ENCODE measurements around the gene PTCH2. TPM values are rescaled to one million over a fixed set of nuclear protein-coding genes. Genes with fewer than 3 reads are reported as not detected.

PTCH2 gene
- total RNA-seq, 1 donor from 2014 or later, result 0.51 TPM

DNA sequence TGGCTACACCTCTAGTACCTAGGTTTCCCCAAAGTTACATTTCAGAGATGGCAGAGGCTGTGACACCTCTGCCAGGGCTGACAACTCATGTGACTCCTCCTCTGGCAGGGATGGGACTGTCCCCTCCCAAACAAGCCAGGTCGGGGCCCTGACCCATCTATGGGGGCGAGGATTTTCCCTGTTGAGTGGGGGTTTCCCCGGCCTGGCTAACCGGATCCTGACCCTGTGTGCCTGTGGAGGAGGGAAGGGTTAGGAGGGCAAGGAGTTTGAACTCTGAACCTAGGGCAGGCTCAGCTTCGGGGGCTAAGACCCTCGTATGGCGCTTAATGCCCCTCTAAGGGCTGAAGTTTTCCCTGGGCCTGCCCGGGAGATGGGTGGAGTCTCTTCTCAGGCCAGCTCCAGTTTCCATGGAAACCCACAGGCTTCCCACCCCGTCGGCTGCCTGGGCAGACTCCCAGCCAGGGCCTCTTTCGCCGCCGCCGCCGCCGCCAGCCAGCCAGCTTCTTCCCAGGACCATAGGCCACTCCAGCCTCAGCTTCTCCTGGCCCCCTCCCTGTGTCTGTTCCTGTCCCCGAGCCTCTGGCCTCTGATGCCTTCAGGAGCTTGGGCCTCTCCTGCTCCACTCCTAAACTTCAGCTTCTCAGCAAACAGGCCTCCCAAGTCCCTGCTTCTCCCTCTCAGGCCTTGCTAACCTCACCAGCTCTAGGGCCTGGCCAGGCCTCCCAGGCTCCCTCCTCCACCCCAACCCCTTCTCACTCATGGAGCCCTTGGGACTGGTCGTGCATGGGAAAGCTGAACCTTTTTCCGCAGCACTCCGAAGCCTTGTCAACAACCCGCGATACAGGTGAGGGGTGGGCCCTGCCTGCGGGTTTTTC lies 34.8 kb downstream of the PTCH2 start, which contains the start of gene BTBD19:
Gene BTBD19 (plus strand): TSS at position 461 of the 875 bp plus-strand sequence. CDS start 298 bp downstream, at position 759.
- TF ChIP-seq, protein P1, sequence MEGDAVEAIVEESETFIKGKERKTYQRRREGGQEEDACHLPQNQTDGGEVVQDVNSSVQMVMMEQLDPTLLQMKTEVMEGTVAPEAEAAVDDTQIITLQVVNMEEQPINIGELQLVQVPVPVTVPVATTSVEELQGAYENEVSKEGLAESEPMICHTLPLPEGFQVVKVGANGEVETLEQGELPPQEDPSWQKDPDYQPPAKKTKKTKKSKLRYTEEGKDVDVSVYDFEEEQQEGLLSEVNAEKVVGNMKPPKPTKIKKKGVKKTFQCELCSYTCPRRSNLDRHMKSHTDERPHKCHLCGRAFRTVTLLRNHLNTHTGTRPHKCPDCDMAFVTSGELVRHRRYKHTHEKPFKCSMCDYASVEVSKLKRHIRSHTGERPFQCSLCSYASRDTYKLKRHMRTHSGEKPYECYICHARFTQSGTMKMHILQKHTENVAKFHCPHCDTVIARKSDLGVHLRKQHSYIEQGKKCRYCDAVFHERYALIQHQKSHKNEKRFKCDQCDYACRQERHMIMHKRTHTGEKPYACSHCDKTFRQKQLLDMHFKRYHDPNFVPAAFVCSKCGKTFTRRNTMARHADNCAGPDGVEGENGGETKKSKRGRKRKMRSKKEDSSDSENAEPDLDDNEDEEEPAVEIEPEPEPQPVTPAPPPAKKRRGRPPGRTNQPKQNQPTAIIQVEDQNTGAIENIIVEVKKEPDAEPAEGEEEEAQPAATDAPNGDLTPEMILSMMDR (IDR thresholded peaks at IDR 0.05; ENCODE audit: unreplicated experiment), result no peak
- Mint-ChIP-seq H3K4me3 (ENCODE audit: unreplicated experiment) (peak within 1 kb of the TSS; percentile 81), H3K27me3 (ENCODE audit: unreplicated experiment) (peaks cover 38% of the 10 kb centered on the region), H3K36me3 (ENCODE audit: low read depth, unreplicated experiment) (peaks cover 21% of the 10 kb centered on the region), H3K27ac (ENCODE audit: unreplicated experiment) (peak within 1 kb of the TSS; percentile 100), H3K4me1 (ENCODE audit: unreplicated experiment) (peaks cover 54% of the 10 kb centered on the region), H3K9me3 (ENCODE audit: unreplicated experiment) (no peaks in the 10 kb centered on the region)
- DNase-seq (ENCODE audit: low spot score), result peak; percentile 76

DNA sequence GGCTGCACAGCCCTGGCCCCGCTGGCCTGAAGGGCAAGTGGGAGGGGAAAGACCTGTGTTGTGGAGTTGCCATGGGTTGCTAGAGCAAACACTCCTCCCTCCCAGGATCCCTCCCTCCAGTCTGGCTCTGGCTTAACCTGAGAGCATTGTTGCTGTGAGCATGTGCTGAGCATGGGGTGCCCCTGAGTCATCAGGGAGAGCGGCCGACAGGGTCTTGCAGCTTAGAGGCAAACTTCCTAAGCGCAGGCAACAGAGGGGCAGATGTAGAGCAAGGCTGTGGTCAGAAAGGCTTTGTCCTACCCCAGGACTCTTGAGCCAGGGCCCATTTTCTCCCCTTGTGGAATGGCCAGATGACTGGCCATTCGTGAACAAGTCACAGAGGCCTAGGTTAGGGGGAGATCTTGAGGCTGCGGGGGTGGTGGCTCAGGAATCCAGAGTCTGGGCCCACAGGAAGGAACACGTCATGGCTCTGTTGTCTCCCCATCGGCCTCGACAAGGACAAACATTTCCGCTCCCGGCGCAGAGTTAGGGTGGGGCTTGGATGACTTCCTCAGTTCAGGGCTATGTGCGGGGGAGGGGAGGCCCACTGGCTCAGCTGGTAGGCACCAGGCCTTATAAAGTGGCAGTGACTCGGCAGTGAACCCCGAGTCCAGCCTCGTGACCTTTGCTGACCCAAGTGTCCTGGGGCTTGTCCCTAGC lies 35.5 kb downstream of the PTCH2 start:
- peak overlapping the region; percentile 81 for H3K4me3 Mint-ChIP-seq (ENCODE audit: unreplicated experiment)
- TF ChIP-seq, protein P1 (IDR thresholded peaks at IDR 0.05; ENCODE audit: unreplicated experiment), result no peak
- H3K9me3 Mint-ChIP-seq (ENCODE audit: unreplicated experiment), result no peaks in the 10 kb centered on the region
- H3K36me3 Mint-ChIP-seq (ENCODE audit: low read depth, unreplicated experiment), result peaks cover 24% of the 10 kb centered on the region
- H3K27me3 Mint-ChIP-seq (ENCODE audit: unreplicated experiment), result peaks cover 38% of the 10 kb centered on the region
- H3K4me1 Mint-ChIP-seq (ENCODE audit: unreplicated experiment), result peaks cover 59% of the 10 kb centered on the region
- H3K27ac Mint-ChIP-seq (ENCODE audit: unreplicated experiment), result peak overlapping the region; percentile 100
- DNase-seq (ENCODE audit: low spot score), result peak; percentile 83

DNA sequence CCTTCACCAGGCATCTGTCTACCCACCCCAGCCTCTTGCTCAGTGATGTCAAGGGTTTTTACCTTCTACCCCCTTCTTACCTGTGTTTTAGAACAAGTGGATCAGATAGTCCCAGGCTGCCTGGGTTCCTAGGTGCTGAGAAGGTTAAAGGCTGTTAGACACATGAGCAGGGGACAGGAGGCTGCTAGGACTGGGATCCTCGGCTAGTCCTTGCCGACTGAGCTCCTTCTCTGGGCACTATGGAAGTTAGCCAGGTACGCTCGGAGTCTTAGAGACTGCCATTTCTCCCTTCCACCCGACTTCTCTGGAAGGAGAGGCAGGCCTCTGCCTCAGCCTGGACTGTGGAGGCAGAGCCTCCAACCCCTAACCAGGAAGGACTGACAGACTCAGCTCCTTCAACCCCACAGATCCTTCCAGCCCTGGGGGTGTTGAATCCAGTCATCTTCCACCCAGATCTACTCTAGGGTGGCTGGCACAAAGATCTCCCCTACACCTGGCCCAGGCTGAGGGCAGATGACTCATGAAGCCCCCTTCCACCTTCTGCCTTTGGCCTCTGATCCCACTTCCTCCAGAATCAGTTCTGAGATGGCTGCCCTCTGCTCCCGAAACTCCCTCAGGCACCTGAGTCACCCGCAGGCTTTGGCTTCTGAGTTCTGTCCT lies 36.2 kb downstream of the PTCH2 start, which contains the start of gene DYNLT4:
Gene DYNLT4 (minus strand): TSS at position 648 of the 660 bp plus-strand sequence. CDS start 683 bp downstream, outside the sequence.
- Mint-ChIP-seq H3K4me3 (ENCODE audit: unreplicated experiment) (peak within 1 kb of the TSS; percentile 81), H3K27me3 (ENCODE audit: unreplicated experiment) (peaks cover 39% of the 10 kb centered on the region), H3K9me3 (ENCODE audit: unreplicated experiment) (no peaks in the 10 kb centered on the region), H3K27ac (ENCODE audit: unreplicated experiment) (peak within 1 kb of the TSS; percentile 100), H3K4me1 (ENCODE audit: unreplicated experiment) (peaks cover 59% of the 10 kb centered on the region), H3K36me3 (ENCODE audit: low read depth, unreplicated experiment) (peaks cover 25% of the 10 kb centered on the region)
- DNase-seq (ENCODE audit: low spot score), result no peak
- TF ChIP-seq, protein P1 (IDR thresholded peaks at IDR 0.05; ENCODE audit: unreplicated experiment), result no peak

DNA sequence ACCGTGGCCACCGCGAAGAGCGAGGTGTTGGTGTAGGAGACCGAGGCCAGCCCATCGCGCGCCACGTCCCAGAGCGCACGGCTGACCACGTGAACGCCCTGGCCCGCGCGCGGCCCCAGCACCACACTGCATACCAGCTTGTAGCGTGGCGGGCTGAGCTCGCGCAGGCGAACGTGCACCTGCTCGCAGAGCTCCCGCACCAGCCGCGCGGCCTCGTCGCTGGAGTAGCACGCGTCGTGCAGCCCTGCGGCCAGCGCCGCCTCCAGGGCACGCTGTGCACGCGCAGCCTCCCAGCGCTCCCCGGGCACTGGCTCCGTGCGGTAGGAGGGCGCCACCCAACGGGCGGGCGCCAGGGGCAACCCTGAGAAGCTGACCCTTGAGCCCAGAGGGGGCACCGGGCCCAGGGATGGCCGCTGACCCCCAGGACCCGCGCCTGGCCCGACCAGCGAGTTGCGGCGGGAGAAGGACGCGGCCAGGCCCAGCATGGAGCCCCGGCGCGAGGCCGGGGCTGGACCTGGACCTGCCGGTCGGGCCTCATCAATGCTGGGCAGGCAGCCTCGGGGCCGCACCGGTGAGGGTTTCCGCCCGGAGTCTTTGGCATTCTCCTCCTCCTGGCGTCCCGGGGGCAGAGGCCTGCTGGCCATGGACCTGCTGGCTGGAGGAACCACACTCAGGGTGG lies 36.9 kb downstream of the PTCH2 start:
- H3K27me3 Mint-ChIP-seq (ENCODE audit: unreplicated experiment), result peaks cover 37% of the 10 kb centered on the region

More for the DNA sequence above, 36.9 kb downstream of the PTCH2 start:
- Mint-ChIP-seq H3K4me1 (ENCODE audit: unreplicated experiment) (peaks cover 57% of the 10 kb centered on the region), H3K4me3 (ENCODE audit: unreplicated experiment) (no peak overlapping the region), H3K36me3 (ENCODE audit: low read depth, unreplicated experiment) (peaks cover 24% of the 10 kb centered on the region), H3K27ac (ENCODE audit: unreplicated experiment) (peak overlapping the region; percentile 100), H3K9me3 (ENCODE audit: unreplicated experiment) (no peaks in the 10 kb centered on the region)
- TF ChIP-seq, protein P1 (IDR thresholded peaks at IDR 0.05; ENCODE audit: unreplicated experiment), result peak; percentile 16
- no peak for DNase-seq (ENCODE audit: low spot score)

All from endothelial cell (in vitro differentiated cells).